ENCODE data around the gene IL1RAPL1. TPM values are rescaled to one million over a fixed set of nuclear protein-coding genes. Genes with fewer than 3 reads are reported as not detected.

IL1RAPL1 gene
- total RNA-seq, 1 experiment from 2014 or later: not detected

DNA sequence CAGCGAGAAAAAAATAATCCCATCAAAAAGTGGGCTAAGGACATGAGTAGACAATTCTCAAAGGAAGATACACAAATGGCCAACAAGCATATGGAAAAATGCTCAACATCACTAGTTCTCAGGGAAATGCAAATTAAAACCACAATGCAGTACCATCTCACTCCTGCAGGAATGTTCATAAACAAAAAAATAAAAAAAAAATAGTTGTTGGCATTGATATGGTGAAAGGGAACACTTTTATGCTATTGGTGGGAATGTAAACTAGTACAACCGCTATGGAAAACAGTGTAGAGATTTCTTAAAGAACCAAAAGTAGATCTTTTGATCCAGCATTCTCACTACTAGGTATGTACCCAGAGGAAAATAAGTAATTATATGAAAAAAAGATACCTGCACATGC lies 1119.8 kb downstream of the IL1RAPL1 start:
- ChIA-PET CTCF (interaction anchor here (0.7 kb wide), 1 partner anchor 18 kb away, joined by 4 read pairs; no protein-coding TSS in a partner anchor), POLR2A (no interaction called here)
- no TSS peak for BruUV-seq (replicated peaks)
- H3K27me3 Mint-ChIP-seq (ENCODE audit: insufficient read depth, unreplicated experiment): no peaks in the 10 kb centered on the region
- intact Hi-C loops (cut with micrococcal nuclease): no loop called here
- no peaks in the 10 kb centered on the region for H3K4me1 Mint-ChIP-seq (ENCODE audit: insufficient read depth, unreplicated experiment)
- DNase-seq (ENCODE audit: unreplicated experiment): no peak
- no peaks in the 10 kb centered on the region for H3K36me3 Mint-ChIP-seq (ENCODE audit: insufficient read depth, unreplicated experiment)
- no peak overlapping the region for H3K27ac Mint-ChIP-seq (ENCODE audit: low read depth, unreplicated experiment)
- H3K9me3 Mint-ChIP-seq (ENCODE audit: unreplicated experiment): peaks cover 19% of the 10 kb centered on the region
- H3K4me3 Mint-ChIP-seq (ENCODE audit: unreplicated experiment): no peak overlapping the region
- TF ChIP-seq, protein P1, sequence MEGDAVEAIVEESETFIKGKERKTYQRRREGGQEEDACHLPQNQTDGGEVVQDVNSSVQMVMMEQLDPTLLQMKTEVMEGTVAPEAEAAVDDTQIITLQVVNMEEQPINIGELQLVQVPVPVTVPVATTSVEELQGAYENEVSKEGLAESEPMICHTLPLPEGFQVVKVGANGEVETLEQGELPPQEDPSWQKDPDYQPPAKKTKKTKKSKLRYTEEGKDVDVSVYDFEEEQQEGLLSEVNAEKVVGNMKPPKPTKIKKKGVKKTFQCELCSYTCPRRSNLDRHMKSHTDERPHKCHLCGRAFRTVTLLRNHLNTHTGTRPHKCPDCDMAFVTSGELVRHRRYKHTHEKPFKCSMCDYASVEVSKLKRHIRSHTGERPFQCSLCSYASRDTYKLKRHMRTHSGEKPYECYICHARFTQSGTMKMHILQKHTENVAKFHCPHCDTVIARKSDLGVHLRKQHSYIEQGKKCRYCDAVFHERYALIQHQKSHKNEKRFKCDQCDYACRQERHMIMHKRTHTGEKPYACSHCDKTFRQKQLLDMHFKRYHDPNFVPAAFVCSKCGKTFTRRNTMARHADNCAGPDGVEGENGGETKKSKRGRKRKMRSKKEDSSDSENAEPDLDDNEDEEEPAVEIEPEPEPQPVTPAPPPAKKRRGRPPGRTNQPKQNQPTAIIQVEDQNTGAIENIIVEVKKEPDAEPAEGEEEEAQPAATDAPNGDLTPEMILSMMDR (IDR thresholded peaks at IDR 0.05; ENCODE audit: unreplicated experiment): no peak

DNA sequence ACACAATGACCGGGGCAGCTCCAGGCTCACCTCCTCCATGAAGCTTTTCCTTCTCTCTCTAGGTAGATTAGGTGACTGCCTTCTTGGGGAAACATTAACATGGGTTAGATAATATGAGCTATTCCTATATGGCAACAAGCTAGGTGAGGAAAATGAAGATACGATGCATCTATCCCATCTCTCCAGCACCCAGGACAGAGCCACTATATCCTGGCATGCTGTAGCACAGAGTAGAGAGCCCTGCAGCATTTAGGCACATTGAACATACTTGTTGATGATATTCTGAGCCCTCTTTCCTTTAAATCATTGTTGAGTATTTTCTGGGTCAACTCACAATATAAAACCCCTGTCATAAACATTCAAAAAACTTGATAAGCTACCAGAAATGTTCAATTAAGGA lies 1133.9 kb downstream of the IL1RAPL1 start:
- ChIA-PET CTCF (no interaction called here), POLR2A (no interaction called here)
- TF ChIP-seq, protein P1 (IDR thresholded peaks at IDR 0.05; ENCODE audit: unreplicated experiment): no peak
- Mint-ChIP-seq H3K36me3 (ENCODE audit: insufficient read depth, unreplicated experiment) (no peaks in the 10 kb centered on the region), H3K4me1 (ENCODE audit: insufficient read depth, unreplicated experiment) (no peaks in the 10 kb centered on the region), H3K27ac (ENCODE audit: low read depth, unreplicated experiment) (no peak overlapping the region), H3K27me3 (ENCODE audit: insufficient read depth, unreplicated experiment) (peaks cover 3% of the 10 kb centered on the region), H3K9me3 (ENCODE audit: unreplicated experiment) (no peaks in the 10 kb centered on the region), H3K4me3 (ENCODE audit: unreplicated experiment) (no peak overlapping the region)
- DNase-seq (ENCODE audit: unreplicated experiment): no peak
- intact Hi-C loops (cut with micrococcal nuclease): no loop called here
- BruUV-seq (replicated peaks): no TSS peak

GRCh38 chrX:29724316-29724715 lies 1137.1 kb downstream of the IL1RAPL1 start:
- TF ChIP-seq, protein P1 (IDR thresholded peaks at IDR 0.05; ENCODE audit: unreplicated experiment): no peak
- Mint-ChIP-seq H3K27ac (ENCODE audit: low read depth, unreplicated experiment) (no peak overlapping the region), H3K36me3 (ENCODE audit: insufficient read depth, unreplicated experiment) (no peaks in the 10 kb centered on the region), H3K27me3 (ENCODE audit: insufficient read depth, unreplicated experiment) (no peaks in the 10 kb centered on the region), H3K4me3 (ENCODE audit: unreplicated experiment) (no peak overlapping the region), H3K4me1 (ENCODE audit: insufficient read depth, unreplicated experiment) (no peaks in the 10 kb centered on the region), H3K9me3 (ENCODE audit: unreplicated experiment) (no peaks in the 10 kb centered on the region)
- CTCF ChIA-PET: no interaction called here
- BruUV-seq (replicated peaks): no TSS peak
- no peak for DNase-seq (ENCODE audit: unreplicated experiment)
- POLR2A ChIA-PET: no interaction called here
- intact Hi-C loops (cut with micrococcal nuclease): no loop called here

DNA sequence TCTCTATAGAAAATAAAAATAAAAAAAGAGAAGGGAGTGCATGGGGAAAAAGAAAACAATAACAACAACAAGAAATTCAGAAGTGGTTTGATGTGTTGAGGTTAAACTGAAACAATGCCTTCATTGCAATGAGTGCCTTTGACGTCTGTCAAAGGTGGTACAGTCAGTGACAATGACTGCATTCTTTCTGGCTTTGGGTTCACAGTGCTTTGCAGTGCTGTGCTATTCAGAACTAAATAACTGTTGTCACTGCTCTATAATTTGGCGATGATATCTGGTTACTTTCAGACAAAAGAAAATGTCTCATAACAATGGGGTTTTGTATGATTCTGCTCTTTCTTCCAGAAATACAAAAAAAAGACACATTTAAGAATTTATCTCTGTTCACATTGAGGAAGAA lies 1139.6 kb downstream of the IL1RAPL1 start:
- H3K27me3 Mint-ChIP-seq (ENCODE audit: insufficient read depth, unreplicated experiment): no peaks in the 10 kb centered on the region
- no peak overlapping the region for H3K4me3 Mint-ChIP-seq (ENCODE audit: unreplicated experiment)
- no peaks in the 10 kb centered on the region for H3K36me3 Mint-ChIP-seq (ENCODE audit: insufficient read depth, unreplicated experiment)
- CTCF ChIA-PET: no interaction called here
- TF ChIP-seq, protein P1 (IDR thresholded peaks at IDR 0.05; ENCODE audit: unreplicated experiment): no peak
- no peaks in the 10 kb centered on the region for H3K4me1 Mint-ChIP-seq (ENCODE audit: insufficient read depth, unreplicated experiment)
- H3K27ac Mint-ChIP-seq (ENCODE audit: low read depth, unreplicated experiment): no peak overlapping the region
- POLR2A ChIA-PET: no interaction called here
- no peak for DNase-seq (ENCODE audit: unreplicated experiment)
- no peaks in the 10 kb centered on the region for H3K9me3 Mint-ChIP-seq (ENCODE audit: unreplicated experiment)
- intact Hi-C loops (cut with micrococcal nuclease): no loop called here
- BruUV-seq (replicated peaks): no TSS peak

All from MCF 10A (cell line).